Endothelial cell of umbilical vein (primary cell): ENCODE data around the gene PRUNE2. TPM values are rescaled to one million over a fixed set of nuclear protein-coding genes. Genes with fewer than 3 reads are reported as not detected.

ENCODE experiments used
- BruUV-seq: library from RNA; stranded (reverse); fragments of 400-500 nt; replicated peaks from 2 replicates; lab custom pipeline; 2021; lab: Mats Ljungman, UMichigan
- CTCF ChIA-PET: fragments of 300-600, 350-600 bp; sonication (Branson Sonifier 250); formaldehyde crosslinking; loops from one replicate; lab custom pipeline; 2021; ENCODE audit warnings: antibody characterized with exemption, inconsistent platforms; lab: Charles Lee
- POLR2A ChIA-PET: fragments of 300-600, 350-600 bp; sonication (Branson Sonifier 250); formaldehyde crosslinking; loops from one replicate; lab custom pipeline; 2021; ENCODE audit warnings: antibody characterized with exemption, inconsistent platforms; lab: Charles Lee
- DNase-seq: peaks from one replicate; pipeline ENCODE4 v3.0.0-alpha.2; 2011; ENCODE audit warnings: low read depth, low spot score
- FAIRE-seq: peaks from 2 replicates; lab custom pipeline; 2011; peaks lifted over from hg19 to GRCh38; lab: Jason Lieb, UNC
- H2AFZ ChIP-seq: 2 replicates; pipeline ENCODE4 v1.6.0; 2012; ENCODE audit warnings: low read depth, low read length, control low read depth, inconsistent platforms
- H3K27ac ChIP-seq: 2 replicates; pipeline ENCODE4 v1.5.1; 2011; ENCODE audit warnings: low read depth, mild to moderate bottlenecking, control low read depth, low read length, moderate library complexity; ENCODE audit not compliant: insufficient read depth
- H3K27me3 ChIP-seq, 2 experiments: 2 replicates each; pipeline versions ENCODE4 v1.6.0 to v1.6.1; 2011; ENCODE audit warnings: low read length in 2 of 2, mixed read lengths in 1 of 2; ENCODE audit not compliant: control insufficient read depth in 2 of 2, insufficient read depth in 2 of 2
- H3K36me3 ChIP-seq, 2 experiments: 2 replicates in 1 of 2; 3 replicates in 1 of 2; pipeline ENCODE4 v1.5.1; 2011; ENCODE audit warnings: low read length in 2 of 2, mild to moderate bottlenecking in 1 of 2, moderate library complexity in 1 of 2; ENCODE audit not compliant: control insufficient read depth in 2 of 2, insufficient read depth in 2 of 2; ENCODE audit errors: extremely low read depth in 1 of 2
- H3K4me1 ChIP-seq: 3 replicates; pipeline ENCODE4 v1.5.1; 2011; ENCODE audit warnings: mild to moderate bottlenecking, low read length; ENCODE audit not compliant: control insufficient read depth, insufficient read depth; ENCODE audit errors: extremely low read depth
- H3K4me2 ChIP-seq: 2 replicates; pipeline ENCODE4 v1.6.1; 2011; ENCODE audit warnings: low read length, control low read depth, mixed read lengths; ENCODE audit not compliant: insufficient read depth
- H3K4me3 ChIP-seq, 3 experiments: fragments of 200-600 bp in 1 of 3; sonication (generic), shearing (Covaris generic) in 1 of 3; replicated peaks in 1 of 3; 2 replicates each; pipeline ENCODE4 v1.5.1; 2011 to 2016; ENCODE audit warnings: control low read depth in 3 of 3, low read length in 3 of 3, mild to moderate bottlenecking in 2 of 3, inconsistent platforms in 1 of 3, low read depth in 1 of 3, moderate library complexity in 1 of 3; ENCODE audit not compliant: insufficient read depth in 1 of 3
- H3K79me2 ChIP-seq: 2 replicates; pipeline ENCODE4 v1.6.0; 2012; ENCODE audit warnings: low read length, inconsistent platforms; ENCODE audit not compliant: control insufficient read depth, insufficient read depth
- H3K9ac ChIP-seq: replicated peaks from 2 replicates; pipeline ENCODE3; 2011; ENCODE audit warnings: low read length, control low read depth; ENCODE audit not compliant: insufficient read depth; ENCODE audit errors: extremely low read depth
- H3K9me1 ChIP-seq: replicated peaks from 3 replicates; pipeline ENCODE4 v1.6.0; 2011; ENCODE audit warnings: mild to moderate bottlenecking, low read length; ENCODE audit not compliant: control insufficient read depth, insufficient read depth; ENCODE audit errors: extremely low read depth
- H3K9me3 ChIP-seq: replicated peaks from 2 replicates; pipeline ENCODE4 v1.5.1; 2012; ENCODE audit warnings: low read length, inconsistent platforms; ENCODE audit not compliant: control insufficient read depth, insufficient read depth
- H4K20me1 ChIP-seq: replicated peaks from 2 replicates; pipeline ENCODE3; 2011; ENCODE audit warnings: mild to moderate bottlenecking, low read length; ENCODE audit not compliant: control insufficient read depth, insufficient read depth; ENCODE audit errors: extremely low read depth
- CTCF ChIP-seq, 2 donors: IDR thresholded peaks; 1 replicate in 1 of 2; 2 replicates in 1 of 2; pipeline ENCODE4 v1.5.1; 2011; ENCODE audit warnings: low read length in 2 of 2, mild to moderate bottlenecking in 2 of 2, moderate library complexity in 2 of 2, control low read depth in 1 of 2, inconsistent platforms in 1 of 2, low read depth in 1 of 2; ENCODE audit not compliant: insufficient read depth in 1 of 2; ENCODE audit errors: extremely low read depth in 1 of 2
- EZH2 ChIP-seq: IDR thresholded peaks from 2 replicates; pipeline ENCODE4 v1.6.1; 2012; ENCODE audit warnings: borderline replicate concordance, low read depth, mild to moderate bottlenecking, moderate library complexity, low read length, inconsistent platforms; ENCODE audit not compliant: severe bottlenecking
- FOS ChIP-seq: IDR thresholded peaks from 2 replicates; pipeline ENCODE4 v1.6.1; 2011; ENCODE audit warnings: mild to moderate bottlenecking, low read length, moderate library complexity, borderline replicate concordance; ENCODE audit not compliant: insufficient read depth
- GATA2 ChIP-seq: IDR thresholded peaks from 2 replicates; pipeline ENCODE4 v1.7.0; 2011; ENCODE audit warnings: low read depth, mild to moderate bottlenecking, moderate library complexity, mixed read lengths, low read length; ENCODE audit not compliant: insufficient read length, insufficient read depth
- JUN ChIP-seq: IDR thresholded peaks from 2 replicates; pipeline ENCODE4 v1.6.1; 2011; ENCODE audit warnings: borderline replicate concordance, low read depth; ENCODE audit not compliant: insufficient read length, insufficient read depth
- MAX ChIP-seq: IDR thresholded peaks from 2 replicates; pipeline ENCODE4 v1.6.1; 2011; ENCODE audit not compliant: insufficient read depth, insufficient read length
- MYC ChIP-seq: IDR thresholded peaks from one replicate; pipeline ENCODE4 v1.6.1; 2011; ENCODE audit warnings: mild to moderate bottlenecking, low read depth, low read length
- POLR2A ChIP-seq: IDR thresholded peaks from 2 replicates; pipeline ENCODE4 v1.6.1; 2012; ENCODE audit warnings: low read depth, mild to moderate bottlenecking, control low read depth, low read length
- POLR2AphosphoS5 ChIP-seq: IDR thresholded peaks from 2 replicates; pipeline ENCODE4 v1.6.1; 2012; ENCODE audit warnings: low read depth, mild to moderate bottlenecking, control low read depth, low read length, moderate library complexity; ENCODE audit not compliant: insufficient read depth
- dilution Hi-C: fragments of 300-500 bp; cut with MboI; formaldehyde crosslinking; loops from one replicate; pipeline ENCODE4 v1.15.0; 2019; ENCODE audit warnings: low sequenced_read_pairs; ENCODE audit not compliant: extremely low pct_ligation_motif_present
- intact Hi-C: fragments of 100-400 bp; cut with micrococcal nuclease; formaldehyde crosslinking; loops from one replicate; pipeline ENCODE4 v1.10.0; 2022
- polyA plus RNA-seq, 4 experiments: library from polyadenylated mRNA; depleted of rRNA in 3 of 4; stranded (reverse) in 3 of 4; unstranded in 1 of 4; fragments of >200 nt; gene quantifications; 2 replicates each; pipeline versions ENCODE4 v1.2.1 to v1.2.3, GENCODE V29; 2011 to 2012; ENCODE audit warnings: missing spikeins in 1 of 4
- total RNA-seq: library from RNA; stranded (reverse); gene quantifications from 2 replicates; pipeline ENCODE4 v1.2.3, GENCODE V29; 2021

The PRUNE2 gene
- total and polyA plus RNA-seq, 2 donors (not counting 3 experiments of a cell fraction or from before 2014, with no cell fraction given) = 15.8 to 21.7 TPM

GRCh38 chr9:76921165-76921564 is 15.3 kb upstream of the PRUNE2 start:
- BruUV-seq = no TSS peak
- no peaks in the 10 kb centered on the region for H3K79me2 ChIP-seq
- ChIA-PET CTCF (no interaction called here), POLR2A (no interaction called here)
- H3K27me3 ChIP-seq = no peaks in the 10 kb centered on the region
- H3K9ac ChIP-seq = no peak overlapping the region
- no peak overlapping the region for H3K4me2 ChIP-seq
- no peaks in the 10 kb centered on the region for H3K9me1 ChIP-seq
- DNase-seq (no peak), FAIRE-seq (no peak)
- H3K4me3 ChIP-seq = no peak overlapping the region
- dilution Hi-C loops = no loop called here
- no peaks in the 10 kb centered on the region for H4K20me1 ChIP-seq
- intact Hi-C loops = no loop called here
- H3K4me1 ChIP-seq = no peaks in the 10 kb centered on the region
- H3K36me3 ChIP-seq = no peaks in the 10 kb centered on the region
- H3K27ac ChIP-seq = no peak overlapping the region
- TF ChIP-seq MYC (no peak), POLR2A (no peak), POLR2AphosphoS5 (no peak), FOS (no peak), JUN (no peak), EZH2 (no peak), CTCF (IDR thresholded peaks at IDR 0.05; ENCODE audit: extremely low read depth in 1 of 2, insufficient read depth in 1 of 2, low read depth in 1 of 2, low read length in 2 of 2) (no peak), MAX (no peak), GATA2 (no peak)
- no peak overlapping the region for H2AFZ ChIP-seq
- no peaks in the 10 kb centered on the region for H3K9me3 ChIP-seq
